Activated naive CD4-positive, alpha-beta T cell treated with anti-CD3 and anti-CD28 coated beads, Interleukin-2, amount 10 ng/mL, durations not matched to agents 7 days and 5 days (primary cell): ENCODE results near the gene SLC25A33.
"Not testable (repeated sequence)": the region's sequence is repeated elsewhere in the genome, so short reads cannot be mapped to it uniquely, and the experiment has no call there.

ENCODE experiments used
- CTCF ChIA-PET: fragments of 350-600 bp; sonication (Branson Sonifier 250); formaldehyde crosslinking; loops from one replicate; lab custom pipeline; 2021; ENCODE audit warnings: antibody characterized with exemption; lab: Charles Lee
- DNase-seq: peaks from one replicate; pipeline ENCODE4 v3.0.0-alpha.2; 2020
- H3K27ac Mint-ChIP-seq: one replicate; pipeline ENCODE4 v1.8.0; 2021; ENCODE audit warnings: mild to moderate bottlenecking, moderate library complexity, mixed read lengths
- H3K27me3 Mint-ChIP-seq: one replicate; pipeline ENCODE4 v1.8.0; 2021; ENCODE audit warnings: mild to moderate bottlenecking, mixed read lengths
- H3K36me3 Mint-ChIP-seq: one replicate; pipeline ENCODE4 v1.8.0; 2021; ENCODE audit warnings: mixed read lengths
- H3K4me1 Mint-ChIP-seq: one replicate; pipeline ENCODE4 v1.8.0; 2021; ENCODE audit warnings: mixed read lengths
- H3K4me3 Mint-ChIP-seq: one replicate; pipeline ENCODE4 v1.8.0; 2021; ENCODE audit warnings: mild to moderate bottlenecking, moderate library complexity, mixed read lengths
- H3K9me3 Mint-ChIP-seq: one replicate; pipeline ENCODE4 v1.8.0; 2021; ENCODE audit warnings: mixed read lengths

SLC25A33 gene

DNA sequence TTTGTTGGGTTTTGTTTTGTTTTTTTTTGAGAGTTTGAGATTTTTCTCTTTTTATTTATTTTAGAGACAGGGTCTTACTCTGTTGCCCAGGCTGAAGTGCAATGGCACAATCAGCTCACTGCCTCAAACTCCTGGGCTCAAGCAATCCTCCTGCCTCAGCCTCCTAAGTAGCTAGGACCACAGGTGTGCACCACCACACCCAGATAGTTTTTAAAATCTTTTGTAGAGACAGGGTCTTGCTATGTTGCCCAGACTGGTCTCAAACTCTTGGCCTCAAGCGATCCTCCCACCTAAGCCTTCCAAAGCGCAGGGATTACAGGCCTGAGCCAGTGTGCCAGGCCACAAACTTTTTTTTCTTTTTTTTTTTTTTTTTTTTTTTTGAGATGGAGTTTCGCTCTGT lies 85.8 kb downstream of the SLC25A33 start:
- H3K27me3 Mint-ChIP-seq = peaks cover 44% of the 10 kb centered on the region
- H3K36me3 Mint-ChIP-seq, DNase-seq, H3K9me3 Mint-ChIP-seq, H3K27ac Mint-ChIP-seq, H3K4me3 Mint-ChIP-seq: not testable (repeated sequence)
- CTCF ChIA-PET = interaction anchor here (1.4 kb wide), 1 partner anchor 238 kb away, joined by 3 read pairs; no protein-coding TSS in a partner anchor
- H3K4me1 Mint-ChIP-seq = peaks cover 38% of the 10 kb centered on the region

DNA sequence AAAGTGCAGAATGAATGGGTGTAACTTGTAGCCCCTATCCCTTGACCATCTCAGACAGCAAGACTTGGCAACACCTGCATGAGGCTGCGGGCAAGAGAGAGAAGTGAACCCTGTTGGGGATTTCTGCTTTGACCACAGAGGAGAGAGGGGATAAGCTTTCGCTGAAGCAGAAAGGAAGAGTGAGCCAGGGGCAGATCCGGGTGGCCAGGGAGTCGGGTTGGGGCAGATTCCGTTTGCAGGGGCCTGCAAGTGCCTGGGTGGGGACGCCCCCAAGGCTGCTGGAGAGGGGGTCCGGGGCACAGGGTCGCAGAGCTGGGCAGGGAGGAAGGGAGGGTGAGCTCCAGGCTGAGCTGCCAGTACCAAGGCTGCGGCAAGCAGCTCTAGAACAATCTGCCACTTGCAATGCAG lies 86.9 kb downstream of the SLC25A33 start:
- CTCF ChIA-PET = interaction anchor here (0.8 to 5.0 kb wide), 23 partner anchors 10 to 247 kb away, joined by 3 to 87 read pairs (median 6); partner anchors contain the start of gene PIK3CD
- Mint-ChIP-seq H3K36me3 (peaks cover 13% of the 10 kb centered on the region), H3K9me3 (no peaks in the 10 kb centered on the region), H3K4me1 (peaks cover 47% of the 10 kb centered on the region), H3K27ac (peak overlapping the region; percentile 69), H3K4me3 (peak overlapping the region; percentile 87), H3K27me3 (peaks cover 35% of the 10 kb centered on the region)
- DNase-seq = peak; percentile 42

DNA sequence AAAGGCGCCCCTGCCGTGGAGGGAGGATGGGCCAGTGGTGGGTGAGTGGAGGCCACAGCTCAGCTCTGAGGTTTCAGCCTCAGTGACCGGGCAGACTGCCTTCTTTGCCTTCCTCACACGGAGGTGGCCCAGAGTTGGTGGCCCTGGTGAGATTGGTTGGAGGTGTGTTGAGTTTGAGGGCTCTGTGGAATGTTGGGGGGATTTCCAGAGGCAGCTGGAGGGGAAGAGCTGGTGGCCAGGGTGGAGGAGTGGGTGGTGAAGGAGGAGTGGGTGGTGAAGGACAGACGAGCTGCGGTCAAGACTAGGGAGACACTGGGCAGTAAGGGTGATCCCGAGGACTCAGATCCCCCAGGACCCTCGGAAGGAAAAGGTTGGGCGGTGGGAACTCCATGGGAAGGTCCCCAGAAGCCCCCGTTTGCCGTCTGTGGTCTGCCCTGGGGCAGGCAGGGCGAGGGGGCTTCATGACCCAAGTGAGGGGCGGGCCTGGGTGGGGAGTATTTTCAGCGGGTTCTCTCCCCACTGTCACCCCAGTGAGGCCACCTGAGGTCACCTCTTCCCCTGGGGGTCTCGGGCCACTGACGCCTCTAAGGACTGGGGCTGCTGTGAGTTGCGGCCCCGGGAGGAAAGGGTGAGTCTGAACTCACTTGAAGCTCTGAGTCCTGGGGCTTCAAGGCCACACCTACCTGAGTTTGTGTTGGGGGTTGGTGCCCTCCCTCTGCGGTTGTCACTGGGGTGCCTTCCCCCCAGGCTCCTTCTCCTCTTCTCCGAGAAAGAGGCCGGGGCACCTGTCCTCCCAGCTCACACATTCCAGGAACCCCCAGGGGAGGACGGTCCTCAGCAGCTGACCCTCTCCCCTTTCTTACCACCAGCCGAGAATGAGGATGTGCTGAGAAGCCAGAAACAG lies 89.5 kb downstream of the SLC25A33 start:
- Mint-ChIP-seq H3K9me3 (no peaks in the 10 kb centered on the region), H3K4me3 (peak overlapping the region; percentile 87), H3K4me1 (peaks cover 72% of the 10 kb centered on the region), H3K36me3 (peaks cover 32% of the 10 kb centered on the region), H3K27me3 (peaks cover 19% of the 10 kb centered on the region), H3K27ac (peak overlapping the region; percentile 93)
- DNase-seq = peak; percentile 86
- CTCF ChIA-PET = interaction anchor here (0.6 to 5.0 kb wide), 16 partner anchors 13 to 240 kb away, joined by 3 to 87 read pairs (median 7); partner anchors contain the start of gene PIK3CD

DNA sequence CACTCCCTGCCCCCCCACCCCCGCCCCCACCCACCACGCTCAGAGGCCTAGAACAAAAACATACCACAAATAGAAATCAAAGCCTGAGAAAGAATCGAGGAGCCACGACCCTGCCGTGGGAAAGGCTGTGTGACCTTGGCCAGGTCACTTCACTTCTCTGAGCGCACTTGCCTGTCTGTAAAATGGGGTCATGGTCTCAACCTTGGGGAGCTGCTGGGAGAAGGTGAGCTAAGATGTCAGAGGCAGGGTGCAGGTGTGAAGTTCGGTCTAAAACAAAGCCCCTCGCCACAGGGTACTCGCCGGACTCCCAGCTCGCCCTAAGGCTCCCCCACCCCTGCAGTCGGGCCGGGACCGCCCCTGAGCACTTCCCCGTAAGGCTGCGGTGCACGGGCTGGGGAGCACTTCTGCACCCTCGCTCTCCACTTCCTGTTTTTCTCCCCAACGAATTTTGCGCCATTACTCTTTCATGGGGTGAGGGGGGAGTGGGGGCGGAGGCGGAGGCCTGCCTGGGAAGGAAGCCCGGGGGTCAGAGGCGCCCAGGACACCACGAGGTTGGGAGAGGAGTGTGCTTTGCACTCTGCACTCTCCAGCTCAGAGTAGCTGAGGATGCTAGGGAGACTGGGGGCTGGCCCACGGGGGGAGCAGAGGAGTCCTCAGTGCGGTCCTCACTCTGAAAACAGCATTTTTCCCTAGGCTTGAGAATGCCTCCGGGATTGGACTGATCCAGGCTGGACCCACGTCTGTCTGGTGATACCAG lies 90.4 kb downstream of the SLC25A33 start:
- peak; percentile 90 for DNase-seq
- peaks cover 74% of the 10 kb centered on the region for H3K4me1 Mint-ChIP-seq
- H3K9me3 Mint-ChIP-seq = no peaks in the 10 kb centered on the region
- H3K27ac Mint-ChIP-seq = peak overlapping the region; percentile 93
- CTCF ChIA-PET = interaction anchor here (0.6 to 5.0 kb wide), 9 partner anchors 14 to 184 kb away, joined by 3 to 87 read pairs (median 17); partner anchors contain the start of gene PIK3CD
- H3K27me3 Mint-ChIP-seq = peaks cover 11% of the 10 kb centered on the region
- peak overlapping the region; percentile 87 for H3K4me3 Mint-ChIP-seq
- peaks cover 39% of the 10 kb centered on the region for H3K36me3 Mint-ChIP-seq

DNA sequence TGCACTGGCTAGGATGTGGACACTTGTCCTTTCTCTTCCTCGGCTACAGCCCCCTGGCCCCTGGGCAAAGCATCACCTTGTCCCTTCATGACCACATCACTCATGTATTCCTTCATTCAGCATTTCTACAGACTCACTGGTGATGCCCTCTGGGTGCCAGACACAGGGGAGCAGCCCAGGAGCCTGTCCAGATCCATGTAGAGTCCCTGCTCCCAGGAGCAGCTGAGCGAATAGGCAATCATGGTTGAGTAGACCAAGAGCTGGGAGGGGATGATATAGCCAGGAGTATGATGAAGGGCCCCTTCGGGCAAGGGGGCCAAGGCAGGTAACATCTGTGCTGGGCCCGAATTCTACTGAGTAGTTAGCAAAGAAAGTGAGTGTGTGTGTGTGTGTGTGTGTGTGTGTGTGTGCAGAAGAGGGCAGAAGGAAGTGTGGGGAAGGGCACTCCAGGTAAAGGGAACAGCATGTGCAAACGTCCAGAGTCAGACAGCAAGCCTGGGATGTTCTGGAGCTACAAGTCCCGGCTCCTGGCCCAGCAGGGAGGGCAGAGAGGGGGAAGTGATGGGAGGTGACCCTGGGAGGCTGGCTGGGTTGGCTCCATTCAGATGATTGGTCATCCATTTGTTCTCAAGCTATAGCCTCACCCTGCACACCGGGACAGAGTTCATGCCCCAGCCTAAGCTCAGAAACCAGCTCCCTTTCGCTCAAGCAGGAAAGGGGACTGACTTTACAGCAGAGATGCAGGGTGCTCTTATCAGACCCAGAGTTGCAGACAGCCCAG lies 91.3 kb downstream of the SLC25A33 start:
- DNase-seq = peak; percentile 38
- Mint-ChIP-seq H3K4me3 (peak overlapping the region; percentile 87), H3K4me1 (peaks cover 81% of the 10 kb centered on the region), H3K9me3 (no peaks in the 10 kb centered on the region), H3K36me3 (peaks cover 48% of the 10 kb centered on the region), H3K27me3 (peaks cover 3% of the 10 kb centered on the region), H3K27ac (peak overlapping the region; percentile 93)
- CTCF ChIA-PET = interaction anchor here (1.0 to 5.0 kb wide), 7 partner anchors 9 to 91 kb away, joined by 3 to 36 read pairs (median 5); partner anchors contain the start of gene PIK3CD

DNA sequence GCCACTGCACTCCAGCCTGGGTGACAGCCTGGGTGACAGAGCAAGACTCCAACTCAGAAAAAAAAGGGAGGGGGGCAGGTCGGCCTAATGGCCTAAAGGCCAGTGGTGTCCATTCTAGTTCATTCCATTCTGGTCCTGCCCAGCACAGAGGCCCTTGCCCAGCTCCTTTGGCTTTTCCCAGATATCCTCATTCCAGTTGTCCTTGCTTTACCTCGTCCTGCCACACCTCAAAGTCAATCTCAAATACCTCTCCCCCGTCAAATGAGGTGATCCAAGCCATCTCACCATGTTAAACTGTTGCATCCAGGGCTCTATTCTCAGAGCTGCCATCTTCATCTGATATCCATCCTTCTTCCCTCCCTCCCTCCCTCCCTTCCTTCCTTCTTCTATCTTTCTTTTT lies 92.3 kb downstream of the SLC25A33 start:
- Mint-ChIP-seq H3K4me3 (peak overlapping the region; percentile 87), H3K27me3 (no peaks in the 10 kb centered on the region), H3K4me1 (peaks cover 77% of the 10 kb centered on the region), H3K36me3 (peaks cover 59% of the 10 kb centered on the region), H3K9me3 (no peaks in the 10 kb centered on the region), H3K27ac (peak overlapping the region; percentile 93)
- CTCF ChIA-PET = interaction anchor here (1.0 to 4.3 kb wide), 6 partner anchors 8 to 504 kb away, joined by 3 to 17 read pairs (median 5); partner anchors contain the start of gene PIK3CD
- DNase-seq = peak; percentile 28

DNA sequence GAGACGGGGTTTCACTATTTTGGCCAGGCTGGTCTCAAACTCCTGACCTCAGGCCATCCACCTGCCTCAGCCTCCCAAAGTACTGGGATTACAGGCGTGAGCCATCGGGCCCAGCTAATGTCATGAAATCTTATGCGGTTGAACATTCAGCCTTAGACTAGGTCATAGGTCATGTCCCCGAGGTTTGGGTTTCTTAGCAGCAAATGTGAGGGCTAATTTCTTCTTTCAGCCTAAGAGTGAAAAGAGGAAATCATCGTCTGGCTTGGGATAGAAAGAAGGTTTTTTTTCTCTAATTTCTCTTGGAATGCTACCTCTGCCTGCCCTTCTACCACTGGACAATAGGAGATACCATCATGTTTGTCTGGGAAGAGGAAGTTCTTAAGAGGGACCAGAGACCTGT lies 94.2 kb downstream of the SLC25A33 start:
- CTCF ChIA-PET = no interaction called here
- Mint-ChIP-seq H3K27ac (no peak overlapping the region), H3K4me1 (peaks cover 72% of the 10 kb centered on the region), H3K9me3 (no peaks in the 10 kb centered on the region), H3K27me3 (no peaks in the 10 kb centered on the region), H3K36me3 (peaks cover 72% of the 10 kb centered on the region), H3K4me3 (peak overlapping the region; percentile 28)
- no peak for DNase-seq

DNA sequence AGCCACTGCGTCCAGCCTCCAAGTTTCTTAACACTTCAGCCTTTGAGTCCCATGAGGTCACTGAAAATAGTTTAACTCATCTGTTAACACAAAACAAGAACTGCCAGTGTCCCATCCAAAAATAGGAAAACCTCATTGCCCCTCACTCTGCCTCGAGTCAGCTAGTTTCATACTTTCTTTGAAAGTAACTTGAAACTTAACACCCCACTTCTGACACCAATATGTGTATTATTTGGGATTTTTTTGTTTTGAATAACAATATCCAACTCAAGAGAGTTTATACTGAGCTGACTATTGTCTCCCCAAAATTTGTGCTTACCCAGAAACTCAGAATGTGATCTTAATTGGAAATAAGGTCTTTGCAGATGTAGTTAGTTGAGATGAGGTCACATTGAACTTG lies 95.3 kb downstream of the SLC25A33 start:
- peaks cover 80% of the 10 kb centered on the region for H3K4me1 Mint-ChIP-seq
- CTCF ChIA-PET = no interaction called here

More for the DNA sequence above, 95.3 kb downstream of the SLC25A33 start:
- DNase-seq = no peak
- H3K4me3 Mint-ChIP-seq = no peak overlapping the region
- peaks cover 78% of the 10 kb centered on the region for H3K36me3 Mint-ChIP-seq
- no peaks in the 10 kb centered on the region for H3K27me3 Mint-ChIP-seq
- H3K27ac Mint-ChIP-seq = no peak overlapping the region
- no peaks in the 10 kb centered on the region for H3K9me3 Mint-ChIP-seq
